ENCODE data around the gene TP73. TPM values are rescaled to one million over a fixed set of nuclear protein-coding genes. Genes with fewer than 3 reads are reported as not detected.

Gene TP73
- total RNA-seq, 1 donor from 2014 or later, result not detected

- Mint-ChIP-seq H3K9me3 (ENCODE audit: unreplicated experiment) (no peaks in the 10 kb centered on the region), H3K36me3 (ENCODE audit: low read depth, unreplicated experiment) (peaks cover 3% of the 10 kb centered on the region), H3K4me1 (ENCODE audit: unreplicated experiment) (peaks cover 4% of the 10 kb centered on the region), H3K27ac (ENCODE audit: unreplicated experiment) (no peak overlapping the region), H3K27me3 (ENCODE audit: unreplicated experiment) (peaks cover 16% of the 10 kb centered on the region), H3K4me3 (ENCODE audit: unreplicated experiment) (peak overlapping the region; percentile 56)
- no peak for DNase-seq (ENCODE audit: low spot score)
- no peak for TF ChIP-seq CTCF (IDR thresholded peaks at IDR 0.05; ENCODE audit: unreplicated experiment)
Measured at GRCh38 chr1:3650248-3651025, 1.9 kb upstream of the TP73 start.

DNA sequence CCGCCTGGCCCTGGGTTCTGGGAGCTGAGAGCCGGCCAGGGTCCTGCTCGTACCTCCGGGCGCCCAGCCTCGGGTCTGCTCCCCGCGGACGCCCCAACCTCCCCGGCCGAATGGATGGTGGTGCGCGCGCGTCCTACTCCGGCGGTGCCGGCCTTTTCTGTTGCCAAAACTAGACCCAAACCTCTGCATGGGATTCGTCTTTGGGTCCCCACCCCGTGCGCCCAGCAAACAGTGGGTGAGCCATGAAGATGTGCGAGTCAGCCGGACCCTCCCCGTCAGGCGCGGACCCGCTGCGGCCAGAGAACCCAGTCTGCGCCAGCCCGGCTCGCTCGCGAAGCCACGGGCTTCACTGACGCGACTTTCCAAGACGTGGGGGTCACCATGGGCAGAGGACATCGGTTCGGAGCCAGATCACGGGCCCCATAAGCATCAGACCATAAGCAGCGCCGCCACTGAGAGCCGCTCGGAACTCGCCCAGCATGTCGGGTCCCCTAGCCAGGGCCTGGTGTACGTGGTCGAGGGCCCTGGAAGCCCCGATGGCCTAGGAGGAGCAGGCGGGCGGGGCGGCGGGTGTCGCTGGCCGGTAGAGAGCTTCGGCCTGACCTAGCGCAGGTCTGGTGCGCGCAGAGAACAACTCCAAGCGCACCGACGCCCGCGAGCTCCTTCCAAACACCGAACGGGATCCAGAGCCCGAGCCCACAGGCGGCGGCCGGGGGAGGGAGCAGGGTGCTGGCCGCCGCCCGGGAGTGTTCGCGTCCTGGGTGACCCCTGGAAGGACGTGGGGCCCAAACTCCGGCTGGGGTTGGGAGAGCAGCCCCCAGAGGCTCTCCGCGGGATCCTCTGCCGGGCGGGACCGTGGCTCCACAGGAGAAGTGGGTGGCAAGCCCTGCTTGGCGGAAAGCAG, 1.0 kb upstream of the TP73 start:
- DNase-seq (ENCODE audit: low spot score), result no peak
- Mint-ChIP-seq H3K4me3 (ENCODE audit: unreplicated experiment) (no peak overlapping the region), H3K27ac (ENCODE audit: unreplicated experiment) (no peak overlapping the region), H3K4me1 (ENCODE audit: unreplicated experiment) (peaks cover 4% of the 10 kb centered on the region), H3K9me3 (ENCODE audit: unreplicated experiment) (no peaks in the 10 kb centered on the region), H3K36me3 (ENCODE audit: low read depth, unreplicated experiment) (no peaks in the 10 kb centered on the region), H3K27me3 (ENCODE audit: unreplicated experiment) (peaks cover 16% of the 10 kb centered on the region)
- TF ChIP-seq CTCF (IDR thresholded peaks at IDR 0.05; ENCODE audit: unreplicated experiment), result no peak

- H3K27me3 Mint-ChIP-seq (ENCODE audit: unreplicated experiment), result peaks cover 19% of the 10 kb centered on the region
- TF ChIP-seq CTCF (IDR thresholded peaks at IDR 0.05; ENCODE audit: unreplicated experiment), result no peak
- peak; percentile 36 for DNase-seq (ENCODE audit: low spot score)
- H3K4me1 Mint-ChIP-seq (ENCODE audit: unreplicated experiment), result peaks cover 4% of the 10 kb centered on the region
- H3K36me3 Mint-ChIP-seq (ENCODE audit: low read depth, unreplicated experiment), result no peaks in the 10 kb centered on the region
- no peaks in the 10 kb centered on the region for H3K9me3 Mint-ChIP-seq (ENCODE audit: unreplicated experiment)
- H3K4me3 Mint-ChIP-seq (ENCODE audit: unreplicated experiment), result no peak overlapping the region
- H3K27ac Mint-ChIP-seq (ENCODE audit: unreplicated experiment), result no peak overlapping the region
Measured at GRCh38 chr1:3652548-3653285, 401 bp downstream of the TP73 start.

DNA sequence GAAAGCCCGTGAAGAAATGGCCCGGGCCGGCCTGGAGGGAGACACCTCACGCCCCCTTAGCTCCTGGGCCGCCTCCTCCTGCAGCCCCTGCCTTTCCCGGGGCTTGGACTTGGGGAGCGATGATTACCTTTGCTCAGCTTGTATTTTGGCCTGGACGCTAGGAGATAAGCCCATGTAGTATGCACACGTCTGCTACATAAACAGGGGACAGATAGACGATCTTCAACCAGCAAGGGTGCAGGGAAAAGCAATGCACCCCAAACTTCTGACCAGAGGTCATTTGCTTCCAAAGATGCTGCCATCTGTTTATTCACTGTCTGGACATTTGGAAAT, 936 bp downstream of the TP73 start:
- H3K27me3 Mint-ChIP-seq (ENCODE audit: unreplicated experiment), result peaks cover 19% of the 10 kb centered on the region
- no peak for TF ChIP-seq CTCF (IDR thresholded peaks at IDR 0.05; ENCODE audit: unreplicated experiment)
- no peaks in the 10 kb centered on the region for H3K36me3 Mint-ChIP-seq (ENCODE audit: low read depth, unreplicated experiment)
- no peak overlapping the region for H3K4me3 Mint-ChIP-seq (ENCODE audit: unreplicated experiment)
- no peak for DNase-seq (ENCODE audit: low spot score)
- peaks cover 4% of the 10 kb centered on the region for H3K4me1 Mint-ChIP-seq (ENCODE audit: unreplicated experiment)
- H3K27ac Mint-ChIP-seq (ENCODE audit: unreplicated experiment), result no peak overlapping the region
- H3K9me3 Mint-ChIP-seq (ENCODE audit: unreplicated experiment), result no peaks in the 10 kb centered on the region

Data from endothelial cell (in vitro differentiated cells).